Gastrocnemius medialis (tissue), 4 donors: ENCODE data around the gene HMX2.

Source experiments
- CTCF ChIP-seq, 5 experiments: fragments of 450-650 bp in 3 of 5; fragments of 200-600 bp in 2 of 5; sonication (generic) in 2 of 5; IDR thresholded peaks in 4 of 5; conservative IDR thresholded peaks in 1 of 5; 1 replicate in 4 of 5; 2 replicates in 1 of 5; pipeline ENCODE4 v1.5.1; 2016 to 2019; ENCODE audit warnings: antibody characterized with exemption in 5 of 5, mild to moderate bottlenecking in 3 of 5, moderate library complexity in 3 of 5
- POLR2A ChIP-seq, 2 donors: fragments of 450-650 bp; IDR thresholded peaks; one replicate each; pipeline ENCODE4 v1.6.1; 2017; ENCODE audit warnings: antibody characterized with exemption in 2 of 2, mild to moderate bottlenecking in 2 of 2, moderate library complexity in 2 of 2

GRCh38 chr10:123183724-123184123 is 35.8 kb downstream of the HMX2 start:
- TF ChIP-seq CTCF (IDR thresholded peaks at IDR 0.05 in 4 of 5, conservative IDR thresholded peaks at IDR 0.05 in 1 of 5) (no peak), POLR2A (IDR thresholded peaks at IDR 0.05) (no peak)
